LHCN-M2 (cell line): ENCODE data around the gene ZNF319. TPM values are rescaled to one million over a fixed set of nuclear protein-coding genes. Genes with fewer than 3 reads are reported as not detected.
"Not testable (repeated sequence)": the region's sequence is repeated elsewhere in the genome, so short reads cannot be mapped to it uniquely, and the experiment has no call there.

Experiments used
- DNase-seq: peaks from one replicate; pipeline ENCODE4 v3.0.0-alpha.2; 2012; ENCODE audit warnings: low read depth
- total RNA-seq: library from RNA; depleted of rRNA; stranded (reverse); fragments of >200 nt; gene quantifications from 2 replicates; pipeline ENCODE4 v1.2.3, GENCODE V29; 2014

Gene ZNF319
- total RNA-seq, 1 experiment from 2014 or later: 3.8 TPM

DNA sequence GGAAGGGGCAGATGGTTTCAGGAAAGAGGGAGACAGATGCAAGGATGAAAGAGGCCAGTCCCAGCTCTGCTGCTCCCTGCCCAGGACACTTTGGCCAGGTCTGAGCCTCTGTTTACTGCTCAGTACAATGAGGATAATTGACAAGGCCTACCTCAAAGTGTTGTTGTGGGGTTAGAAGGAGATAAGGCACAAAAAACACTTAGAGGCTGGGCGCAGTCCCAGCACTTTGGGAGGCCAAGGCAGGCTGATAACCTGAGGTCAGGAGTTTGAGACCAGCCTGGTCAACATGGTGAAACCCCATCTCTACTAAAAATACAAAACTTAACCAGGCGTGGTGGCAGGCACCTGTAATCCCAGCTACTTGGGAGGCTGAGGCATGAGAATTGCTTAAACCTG lies 22.4 kb downstream of the ZNF319 start:
- DNase-seq: not testable (repeated sequence)

GRCh38 chr16:57977418-57978069 lies 22.9 kb downstream of the ZNF319 start:
- DNase-seq: no peak

- no peak for DNase-seq
Measured at GRCh38 chr16:57976331-57976796, 24.1 kb downstream of the ZNF319 start.

GRCh38 chr16:57972306-57972705 lies 28.2 kb downstream of the ZNF319 start:
- DNase-seq: no peak

DNA sequence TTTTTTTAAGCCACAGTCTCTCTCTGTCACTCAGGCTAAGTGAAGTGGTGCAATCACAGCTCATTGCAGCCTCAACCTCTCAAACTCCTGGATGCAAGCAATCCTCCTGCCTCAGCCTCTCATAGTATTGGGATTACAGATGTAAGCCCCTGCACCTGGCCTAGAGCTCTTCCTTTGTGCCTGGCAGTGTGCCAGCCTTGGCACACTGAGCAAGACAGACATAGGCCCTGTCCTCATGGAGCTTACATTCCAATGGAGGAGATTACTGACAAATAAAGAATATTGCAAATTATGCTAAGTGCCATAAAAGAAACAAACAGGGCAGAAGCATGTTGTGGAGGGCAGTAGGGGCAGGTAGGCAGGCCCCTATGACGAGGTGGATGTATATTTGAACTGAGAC lies 28.6 kb downstream of the ZNF319 start:
- no peak for DNase-seq

- DNase-seq: no peak
Measured at GRCh38 chr16:57970970-57971369, 29.5 kb downstream of the ZNF319 start, which contains the start of gene CNGB1. Gene CNGB1 (minus strand): TSS chr16:57971128. CDS start chr16:57967286, 3,842 bp downstream.

DNA sequence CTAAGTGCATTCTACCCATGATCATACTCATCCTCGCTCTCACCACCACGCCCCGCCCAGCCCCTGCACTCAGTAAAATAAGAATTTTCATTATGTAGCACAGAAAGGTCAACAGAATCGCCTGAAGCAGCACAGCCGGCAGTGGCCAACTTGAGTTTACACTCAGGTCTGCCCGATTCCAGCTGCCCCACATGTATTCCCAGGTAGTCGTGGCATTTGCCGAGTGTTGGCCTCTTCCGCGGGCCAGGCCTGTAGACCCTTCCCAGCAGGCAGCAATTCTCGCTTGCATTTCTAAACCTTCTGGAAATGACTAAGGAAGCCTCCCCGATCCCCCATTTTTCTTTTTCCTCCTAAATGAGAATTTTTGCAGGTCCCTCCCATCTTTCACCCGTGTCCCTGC lies 30.2 kb downstream of the ZNF319 start:
- DNase-seq: no peak

GRCh38 chr16:57969451-57970123 lies 30.9 kb downstream of the ZNF319 start:
- no peak for DNase-seq

DNA sequence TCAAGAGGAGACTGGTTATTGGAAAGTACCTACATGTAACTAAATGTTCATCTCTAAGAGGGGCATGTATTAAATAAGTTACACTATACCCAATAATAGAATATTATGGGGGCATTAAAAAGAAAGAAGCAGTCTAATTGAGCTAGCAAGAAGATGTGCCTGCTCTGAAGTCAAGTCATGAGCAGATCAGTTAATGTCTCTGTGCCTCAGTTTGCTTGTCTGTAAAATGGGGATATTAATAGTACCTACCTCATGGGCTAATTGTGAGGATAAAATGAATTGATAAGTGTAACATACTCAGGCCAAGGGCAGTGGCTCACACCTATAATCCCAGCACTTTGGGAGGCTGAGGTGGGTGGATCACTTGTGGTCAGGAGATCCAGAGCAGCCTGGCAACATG lies 32.6 kb downstream of the ZNF319 start:
- DNase-seq: no peak

- DNase-seq: no peak
Measured at GRCh38 chr16:57966986-57967385, 33.5 kb downstream of the ZNF319 start.

DNA sequence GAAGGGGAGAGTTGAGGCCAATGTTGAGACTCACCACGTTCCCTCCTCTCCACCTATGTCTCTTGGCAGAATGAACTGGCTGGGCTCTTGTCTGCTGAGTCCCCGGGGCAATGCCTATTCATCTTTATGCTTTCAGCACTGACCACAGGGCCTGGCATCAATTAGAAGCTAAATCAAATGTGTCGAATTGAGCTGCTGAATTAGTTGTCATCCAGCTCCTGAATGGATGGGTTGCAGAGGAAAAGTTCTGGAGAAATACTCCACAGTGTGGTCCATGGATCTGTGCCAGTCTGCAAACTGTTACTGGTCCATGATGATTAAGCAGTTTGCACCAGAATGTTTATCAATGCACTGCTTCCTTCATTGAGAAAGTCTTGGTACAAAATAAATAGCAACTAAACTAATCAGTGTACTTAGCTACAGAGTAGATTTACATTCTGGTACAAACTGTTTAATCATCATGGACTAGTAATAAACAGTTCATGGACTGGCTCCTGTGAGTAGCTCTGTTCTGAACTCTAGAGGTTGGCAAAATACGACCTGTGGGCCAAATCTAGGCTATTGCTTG lies 34.2 kb downstream of the ZNF319 start:
- no peak for DNase-seq

DNA sequence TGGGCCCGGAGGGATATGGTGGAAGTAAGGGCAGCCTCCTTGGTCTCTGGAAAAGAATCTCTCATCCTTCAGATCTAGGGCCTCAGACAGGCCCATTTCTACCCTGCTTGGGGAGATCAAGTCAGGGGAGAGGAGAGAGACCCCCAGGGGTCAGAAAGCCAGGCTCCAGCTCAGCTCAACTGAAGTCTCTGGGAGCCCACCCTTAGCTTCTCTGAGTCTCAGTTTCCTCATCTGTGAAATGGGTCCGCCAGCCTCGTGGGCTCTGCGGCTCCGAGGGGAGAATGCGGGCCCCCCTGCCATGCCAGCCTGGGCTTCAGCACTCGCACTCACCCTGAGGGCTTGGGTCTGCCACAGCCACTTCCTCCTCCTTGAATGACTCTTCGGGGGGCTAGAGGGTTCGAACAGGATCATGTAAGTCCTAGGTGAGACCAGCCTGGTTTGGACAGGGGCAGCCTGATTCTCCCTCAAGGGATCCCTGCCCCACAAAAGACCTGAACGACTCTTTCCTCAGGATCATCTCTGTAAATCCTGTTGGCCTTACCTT lies 36.2 kb downstream of the ZNF319 start:
- DNase-seq: no peak

DNA sequence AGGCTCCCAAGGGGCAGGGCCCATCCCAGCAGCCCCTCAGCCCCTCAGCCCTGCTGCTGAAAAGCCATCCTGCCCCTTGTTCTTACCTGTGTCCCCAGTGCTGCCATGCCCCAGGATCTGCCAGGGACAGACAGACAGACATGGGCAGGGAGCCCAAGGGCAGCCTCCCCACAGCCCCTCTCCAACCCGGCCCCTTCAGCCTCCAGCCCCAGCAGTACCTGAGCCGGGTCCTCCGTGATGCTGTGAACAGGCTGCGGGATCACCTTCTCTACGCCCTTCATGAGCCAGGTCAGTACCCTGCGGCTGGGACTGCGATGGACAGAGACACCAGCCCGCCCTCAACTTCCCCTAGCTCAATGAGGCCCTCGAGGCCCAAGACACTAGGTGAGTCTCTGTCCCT lies 37.7 kb downstream of the ZNF319 start:
- DNase-seq: no peak

- DNase-seq: no peak
Measured at GRCh38 chr16:57962046-57962445, 38.4 kb downstream of the ZNF319 start.

DNA sequence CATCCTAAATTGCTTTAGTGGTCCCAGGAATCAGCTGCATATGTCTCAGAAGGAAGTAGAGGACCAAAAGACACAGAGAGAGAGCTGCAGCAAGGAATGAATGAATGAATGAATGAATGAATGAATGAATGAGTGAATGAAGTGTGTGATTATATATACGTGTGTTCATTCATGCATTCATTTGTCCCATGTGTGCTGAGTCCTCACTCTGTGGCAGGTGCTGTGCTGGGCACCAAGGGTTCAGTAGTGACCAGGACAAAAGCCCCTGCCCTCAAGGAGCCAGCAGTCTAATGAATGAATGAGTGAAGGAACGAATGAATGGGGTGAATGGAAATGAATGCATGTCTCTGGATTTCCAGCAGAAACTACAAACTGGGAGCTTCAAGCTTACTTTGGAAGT lies 38.9 kb downstream of the ZNF319 start:
- no peak for DNase-seq

GRCh38 chr16:57960826-57961472 lies 39.5 kb downstream of the ZNF319 start:
- DNase-seq: no peak

- no peak for DNase-seq
Measured at GRCh38 chr16:57960310-57960709, 40.2 kb downstream of the ZNF319 start.

GRCh38 chr16:57959804-57960203 lies 40.7 kb downstream of the ZNF319 start:
- DNase-seq: no peak

DNA sequence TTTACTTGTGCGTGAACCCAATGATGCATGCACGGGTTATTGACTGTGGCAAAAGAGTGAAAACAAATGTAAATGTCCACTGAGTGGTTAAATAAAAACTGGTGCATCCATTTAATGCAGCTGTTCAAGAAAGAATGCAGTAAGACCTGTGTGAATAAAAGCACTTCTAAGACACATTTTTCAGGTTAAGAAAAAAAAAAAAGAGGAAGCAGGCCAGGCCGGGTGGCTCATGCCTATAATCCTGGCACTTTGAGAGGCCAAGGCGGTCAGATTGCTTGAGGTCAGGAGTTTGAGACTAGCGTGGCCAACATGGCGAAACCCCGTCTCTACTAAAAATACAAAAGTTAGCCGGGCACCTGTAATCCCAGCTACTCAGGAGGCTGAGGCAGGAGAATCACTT lies 41.4 kb downstream of the ZNF319 start:
- DNase-seq: no peak

- no peak for DNase-seq
Measured at GRCh38 chr16:57958544-57958943, 41.9 kb downstream of the ZNF319 start.

GRCh38 chr16:57957673-57958392 lies 42.6 kb downstream of the ZNF319 start:
- no peak for DNase-seq
